Measurements from ENCODE around the gene ONECUT3.
A peak's percentile ranks its signal among the peaks of the same experiment; 100 is the strongest.
"Not testable (repeated sequence)": the region's sequence is repeated elsewhere in the genome, so short reads cannot be mapped to it uniquely, and the experiment has no call there.

Gene ONECUT3

GRCh38 chr19:1756705-1757465, 3.6 kb downstream of the ONECUT3 start:
- no peak for DNase-seq

- no peak for DNase-seq
Observed at GRCh38 chr19:1757468-1758230, 4.3 kb downstream of the ONECUT3 start.

GRCh38 chr19:1758231-1758577, 4.9 kb downstream of the ONECUT3 start:
- no peak for DNase-seq

- no peak for DNase-seq
Observed at GRCh38 chr19:1758959-1759903, 5.9 kb downstream of the ONECUT3 start.

GRCh38 chr19:1760020-1760419, 6.7 kb downstream of the ONECUT3 start:
- no peak for DNase-seq

- not testable (repeated sequence) for DNase-seq
Observed at GRCh38 chr19:1760786-1761527, 7.7 kb downstream of the ONECUT3 start.

GRCh38 chr19:1761528-1762242, 8.4 kb downstream of the ONECUT3 start:
- DNase-seq, result no peak

- DNase-seq, result no peak
Observed at GRCh38 chr19:1762243-1763117, 9.2 kb downstream of the ONECUT3 start.

- DNase-seq, result no peak
Observed at GRCh38 chr19:1763648-1764639, 10.6 kb downstream of the ONECUT3 start.

GRCh38 chr19:1764729-1765128, 11.4 kb downstream of the ONECUT3 start:
- no peak for DNase-seq

- DNase-seq, result no peak
Observed at GRCh38 chr19:1765232-1765903, 12.1 kb downstream of the ONECUT3 start.

GRCh38 chr19:1765904-1766799, 12.8 kb downstream of the ONECUT3 start:
- DNase-seq, result no peak

- DNase-seq, result no peak
Observed at GRCh38 chr19:1766800-1767352, 13.6 kb downstream of the ONECUT3 start.

- peak; percentile 59 for DNase-seq
Observed at GRCh38 chr19:1767464-1767933, 14.2 kb downstream of the ONECUT3 start.

GRCh38 chr19:1768248-1768647, 14.9 kb downstream of the ONECUT3 start:
- no peak for DNase-seq

GRCh38 chr19:1768918-1769644, 15.8 kb downstream of the ONECUT3 start:
- no peak for DNase-seq

- DNase-seq, result no peak
Observed at GRCh38 chr19:1769645-1769985, 16.3 kb downstream of the ONECUT3 start.
